HepG2 (cell line): ENCODE data around the gene DIAPH1. TPM values are rescaled to one million over a fixed set of nuclear protein-coding genes. Genes with fewer than 3 reads are reported as not detected.
A peak's percentile ranks its signal among the peaks of the same experiment; 100 is the strongest.

Source experiments
- ATAC-seq: fragments of 200-7000 bp; cut with Tn5 transposase; 3 replicates; pipeline ENCODE4 v1.9.1; 2020; ENCODE audit warnings: mild to moderate bottlenecking, moderate library complexity
- BruUV-seq: library from RNA; stranded (reverse); fragments of 400-500 nt; replicated peaks from 2 replicates; lab custom pipeline; 2021; lab: Mats Ljungman, UMichigan
- CTCF ChIA-PET: fragments of 300-600 bp; formaldehyde crosslinking; extraction: SDS; loops from one replicate; lab custom pipeline; 2021; ENCODE audit warnings: low total read pairs, inconsistent platforms, low intra/inter-chr PET ratio; lab: Yijun Ruan, JAX
- POLR2A ChIA-PET: fragments of 350-600 bp; sonication (Branson Sonifier 250); formaldehyde crosslinking; loops from one replicate; lab custom pipeline; 2020; ENCODE audit warnings: antibody characterized with exemption, inconsistent platforms; lab: Yijun Ruan, JAX
- DNase-seq: peaks from one replicate; pipeline ENCODE4 v3.0.0-alpha.2; 2015; ENCODE audit warnings: low spot score
- FAIRE-seq: peaks from 3 replicates; lab custom pipeline; 2011; peaks lifted over from hg19 to GRCh38; lab: Jason Lieb, UNC
- H2AFZ ChIP-seq: one replicate; pipeline ENCODE4 v1.6.1; 2011; ENCODE audit warnings: low read length, inconsistent platforms
- H3K27ac ChIP-seq: fragments of 300-600 bp; 3 replicates; pipeline ENCODE4 v1.8.0; 2011; ENCODE audit warnings: mixed run types, mild to moderate bottlenecking, mixed read lengths, low read length, inconsistent platforms; ENCODE audit not compliant: insufficient read depth; ENCODE audit errors: extremely low read length
- H3K27me3 ChIP-seq, 2 experiments: fragments of 200-600 bp in 1 of 2; 2 replicates in 1 of 2; 3 replicates in 1 of 2; pipeline versions ENCODE4 v1.6.0 to v1.8.0; 2011; ENCODE audit warnings: low read length in 2 of 2, mild to moderate bottlenecking in 2 of 2, moderate library complexity in 2 of 2, inconsistent platforms in 1 of 2; ENCODE audit not compliant: insufficient read depth in 2 of 2, control insufficient read depth in 1 of 2
- H3K36me3 ChIP-seq, 2 experiments: fragments of 200-600 bp in 1 of 2; replicated peaks in 1 of 2; 2 replicates in 1 of 2; 3 replicates in 1 of 2; pipeline versions ENCODE4 v1.5.1 to v1.8.0; 2011; ENCODE audit warnings: low read length in 2 of 2, inconsistent platforms in 1 of 2; ENCODE audit not compliant: insufficient read depth in 2 of 2, control insufficient read depth in 1 of 2
- H3K4me1 ChIP-seq: 2 replicates; pipeline ENCODE4 v1.5.1; 2012; ENCODE audit warnings: low read length, inconsistent platforms; ENCODE audit not compliant: insufficient read depth
- H3K4me2 ChIP-seq: 2 replicates; pipeline ENCODE4 v1.6.0; 2011; ENCODE audit warnings: low read depth, low read length, inconsistent platforms
- H3K4me3 ChIP-seq, 3 experiments: fragments of 200-600 bp in 1 of 3; sonication (generic), shearing (Covaris generic) in 1 of 3; replicated peaks in 1 of 3; 2 replicates each; pipeline ENCODE4 v1.5.1; 2011 to 2016; ENCODE audit warnings: low read length in 3 of 3, inconsistent platforms in 2 of 3, low read depth in 2 of 3, mild to moderate bottlenecking in 2 of 3, control low read depth in 1 of 3, mixed read lengths in 1 of 3; ENCODE audit not compliant: insufficient read depth in 1 of 3
- H3K79me2 ChIP-seq: one replicate; pipeline ENCODE4 v1.6.1; 2011; ENCODE audit warnings: low read length, inconsistent platforms; ENCODE audit not compliant: insufficient read depth
- H3K9ac ChIP-seq: 2 replicates; pipeline ENCODE4 v1.6.0; 2011; ENCODE audit warnings: mild to moderate bottlenecking, low read depth, low read length, inconsistent platforms; ENCODE audit not compliant: insufficient read depth
- H3K9me3 ChIP-seq: 2 replicates; pipeline ENCODE4 v1.5.1; 2012; ENCODE audit warnings: mild to moderate bottlenecking, low read length
- H4K20me1 ChIP-seq: 2 replicates; pipeline ENCODE4 v1.6.0; 2011; ENCODE audit warnings: inconsistent platforms, mild to moderate bottlenecking, low read length, moderate library complexity; ENCODE audit not compliant: insufficient read depth
- ATM ChIP-seq: fragments of 450-650 bp; IDR thresholded peaks from 2 replicates; pipeline ENCODE4 v1.7.1; 2017; ENCODE audit warnings: mild to moderate bottlenecking, borderline replicate concordance
- SALL2 ChIP-seq: sonication (generic); formaldehyde crosslinking; IDR thresholded peaks from 2 replicates; pipeline ENCODE4 v1.8.1; 2023; ENCODE audit warnings: mild to moderate bottlenecking, missing genetic modification reagents, inconsistent platforms
- SIN3A ChIP-seq: IDR thresholded peaks from 2 replicates; pipeline ENCODE4 v1.6.1; 2011; ENCODE audit warnings: low read depth, mild to moderate bottlenecking, control low read depth, low read length, borderline replicate concordance
- WIZ ChIP-seq: sonication (generic); formaldehyde crosslinking; IDR thresholded peaks from 2 replicates; pipeline ENCODE4 v1.5.1; 2020; ENCODE audit warnings: mild to moderate bottlenecking, missing genetic modification reagents
- ZFP82 ChIP-seq: sonication (generic); formaldehyde crosslinking; IDR thresholded peaks from 2 replicates; pipeline ENCODE4 v1.5.1; 2020; ENCODE audit warnings: mild to moderate bottlenecking, missing genetic modification reagents, borderline replicate concordance
- ZNF121 ChIP-seq: sonication (generic); formaldehyde crosslinking; IDR thresholded peaks from 2 replicates; pipeline ENCODE4 v1.5.0; 2020; ENCODE audit warnings: mild to moderate bottlenecking, missing genetic modification reagents
- ZNF280D ChIP-seq: sonication (generic); formaldehyde crosslinking; IDR thresholded peaks from 2 replicates; pipeline ENCODE4 v1.5.1; 2020; ENCODE audit warnings: mild to moderate bottlenecking, missing genetic modification reagents
- ZNF326 ChIP-seq: sonication (generic); formaldehyde crosslinking; IDR thresholded peaks from 2 replicates; pipeline ENCODE4 v1.4.0; 2020; ENCODE audit warnings: missing genetic modification reagents, borderline replicate concordance
- ZNF572 ChIP-seq: sonication (generic); formaldehyde crosslinking; IDR thresholded peaks from 2 replicates; pipeline ENCODE4 v1.5.1; 2020; ENCODE audit warnings: mild to moderate bottlenecking, missing genetic modification reagents
- ZNF644 ChIP-seq: IDR thresholded peaks from 2 replicates; pipeline ENCODE4 v1.6.1; 2016; ENCODE audit warnings: low read depth
- ZNF710 ChIP-seq: sonication (generic); formaldehyde crosslinking; IDR thresholded peaks from 2 replicates; pipeline ENCODE4 v1.5.0; 2020; ENCODE audit warnings: mild to moderate bottlenecking, missing genetic modification reagents, borderline replicate concordance
- ZSCAN12 ChIP-seq: sonication (generic); formaldehyde crosslinking; IDR thresholded peaks from 2 replicates; pipeline ENCODE4 v1.9.0; 2021; ENCODE audit warnings: mild to moderate bottlenecking, missing genetic modification reagents
- WGBS: methylation state at CpG from one replicate; pipeline ENCODE4 v1.1.6; 2017; ENCODE audit warnings: low lambda C conversion rate; 5-methylcytosine and 5-hydroxymethylcytosine counted together
- in situ Hi-C: cut with HindIII; loops from 2 replicates; pipeline ENCODE4 v1.10.0; 2017; ENCODE audit warnings: low pct_unique_long_range_greater_than_20kb; ENCODE audit not compliant: extremely low pct_ligation_motif_present
- intact Hi-C: fragments of 100-400 bp; cut with micrococcal nuclease; formaldehyde crosslinking; loops from one replicate; pipeline ENCODE4 v1.10.0; 2022; ENCODE audit not compliant: unreplicated experiment
- polyA plus RNA-seq, 8 experiments: library from polyadenylated mRNA; depleted of rRNA in 3 of 8; stranded (reverse) in 7 of 8; unstranded in 1 of 8; fragments of >200 nt; fragmentation: Illumina TruSeq in 4 of 8; extraction: Trizol in 4 of 8; gene quantifications; 2 replicates each; pipeline versions ENCODE4 v1.2.1 to v1.2.3, GENCODE V29; 2011 to 2016; ENCODE audit warnings: low read depth in 4 of 8, missing spikeins in 1 of 8, mixed read lengths in 1 of 8; ENCODE audit not compliant: insufficient read depth in 1 of 8
- total RNA-seq, 5 experiments: library from RNA; depleted of rRNA; stranded (reverse); fragments of >200 nt; fragmentation: Illumina TruSeq; extraction: Trizol; gene quantifications; 2 replicates each; pipeline ENCODE4 v1.2.3, GENCODE V29; 2016; ENCODE audit warnings: low read depth in 1 of 5

The DIAPH1 gene
- total and polyA plus RNA-seq, 2 of the 13 experiments (the other 11 are each of a cell fraction or from before 2014, with no cell fraction given): 25.1 to 33.9 TPM

DNA sequence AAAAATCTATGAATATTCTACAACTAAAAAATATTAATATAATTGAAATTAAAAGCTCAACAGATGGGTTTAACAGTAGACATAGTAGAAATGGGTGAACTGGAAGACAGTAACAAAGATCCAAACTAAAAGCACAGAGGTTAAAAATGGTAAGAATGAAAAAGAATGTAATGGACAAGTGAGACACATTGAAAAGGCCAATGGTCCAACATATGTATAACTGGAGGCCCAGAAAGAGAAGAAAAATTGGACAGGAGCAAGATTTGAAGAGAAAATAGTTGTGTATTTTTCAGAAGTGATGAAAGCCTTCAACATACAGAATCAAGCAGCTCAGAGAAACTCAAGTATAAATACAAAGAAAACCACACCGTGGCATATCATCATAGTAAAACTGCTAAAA is 71.3 kb downstream of the DIAPH1 start:
- in situ Hi-C loops (no loop called here), intact Hi-C loops (no loop called here)
- Histone ChIP-seq H3K79me2 (no peaks in the 10 kb centered on the region), H3K27ac (no peak overlapping the region), H3K4me3 (no peak overlapping the region), H3K9ac (no peak overlapping the region), H4K20me1 (no peaks in the 10 kb centered on the region), H3K36me3 (peaks cover 3 to 51% of the 10 kb centered on the region in 2 experiments; a peak in 4 of 5 replicates), H2AFZ (no peak overlapping the region), H3K9me3 (peaks cover 25% of the 10 kb centered on the region), H3K4me2 (no peak overlapping the region), H3K4me1 (no peaks in the 10 kb centered on the region), H3K27me3 (no peaks in the 10 kb centered on the region)
- peak; percentile 8 for DNase-seq
- ChIA-PET CTCF (no interaction called here), POLR2A (no interaction called here)
- FAIRE-seq: no peak
- 91% methylated on average over 1 of the region's 1 CpG for WGBS
- TF ChIP-seq ZNF280D (CRISPR knock-in tag): peak; percentile 57; the same call in 1 of the 2 replicates
- TF ChIP-seq ZNF572 (CRISPR knock-in tag): no peak
- BruUV-seq: no TSS peak
- ATAC-seq: no peak

DNA sequence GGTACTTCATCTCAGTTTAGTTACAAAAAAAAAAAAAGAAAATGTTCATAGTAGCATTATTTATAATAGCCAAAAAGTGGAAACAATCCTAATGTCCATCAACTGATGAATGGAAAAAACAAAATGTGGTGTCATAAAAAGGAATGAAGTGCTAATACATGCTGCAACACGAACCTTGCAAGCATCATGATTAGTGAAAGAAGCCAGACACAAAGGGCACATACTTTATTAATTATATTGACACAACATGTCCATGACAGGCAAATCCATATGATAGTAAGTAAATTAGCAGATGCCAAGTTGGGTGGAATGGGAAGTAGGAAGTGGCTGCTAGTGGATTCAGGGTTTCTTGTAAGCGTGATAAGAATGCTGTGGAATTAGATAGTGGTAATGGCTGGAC is 75.7 kb downstream of the DIAPH1 start:
- Histone ChIP-seq H3K4me3 (no peak overlapping the region), H3K36me3 (peaks cover 2 to 29% of the 10 kb centered on the region in 2 experiments; a peak in 3 of 5 replicates), H2AFZ (no peak overlapping the region), H3K27me3 (no peaks in the 10 kb centered on the region), H3K4me1 (no peaks in the 10 kb centered on the region), H3K27ac (no peak overlapping the region), H3K79me2 (no peaks in the 10 kb centered on the region), H3K9me3 (peaks cover 15% of the 10 kb centered on the region), H4K20me1 (no peaks in the 10 kb centered on the region), H3K4me2 (no peak overlapping the region), H3K9ac (no peak overlapping the region)
- intact Hi-C loops (no loop called here), in situ Hi-C loops (no loop called here)
- POLR2A ChIA-PET: no interaction called here
- 95% methylated on average over 2 of the region's 2 CpGs for WGBS
- CTCF ChIA-PET: no interaction called here
- no TSS peak for BruUV-seq
- FAIRE-seq (no peak), DNase-seq (no peak), ATAC-seq (no peak)
- no peak for TF ChIP-seq SALL2 (CRISPR knock-in tag)
- TF ChIP-seq ZNF710 (CRISPR knock-in tag): no peak
- TF ChIP-seq WIZ: no peak
- TF ChIP-seq ZFP82 (CRISPR knock-in tag): no peak
- no peak for TF ChIP-seq ZSCAN12
- no peak for TF ChIP-seq ZNF644 (CRISPR knock-in tag)
- TF ChIP-seq ZNF121 (CRISPR knock-in tag): no peak
- TF ChIP-seq SIN3A: no peak
- no peak for TF ChIP-seq ATM
- TF ChIP-seq ZNF326 (CRISPR knock-in tag): no peak
